OCI-LY7 (cell line): ENCODE data around the gene CNTN4. TPM values are rescaled to one million over a fixed set of nuclear protein-coding genes. Genes with fewer than 3 reads are reported as not detected.

Source experiments
- BruUV-seq: library from RNA; stranded (reverse); fragments of 400-500 nt; replicated peaks from 2 replicates; lab custom pipeline; 2021; lab: Mats Ljungman, UMichigan
- CTCF ChIA-PET: fragments of 300-600 bp; sonication (Branson Sonifier 250); formaldehyde crosslinking; loops from one replicate; lab custom pipeline; 2022; ENCODE audit warnings: antibody characterized with exemption; ENCODE audit not compliant: unreplicated experiment; lab: Charles Lee
- POLR2A ChIA-PET: fragments of 300-600 bp; sonication (Branson Sonifier 250); formaldehyde crosslinking; loops from one replicate; lab custom pipeline; 2022; ENCODE audit warnings: antibody characterized with exemption; lab: Charles Lee
- DNase-seq: peaks from one replicate; pipeline ENCODE4 v3.0.0-alpha.2; 2015; ENCODE audit warnings: low spot score
- H2AFZ ChIP-seq: fragments of 200-600 bp; sonication (generic), shearing (Covaris generic); 2 replicates; pipeline ENCODE4 v1.6.1; 2014; ENCODE audit warnings: mild to moderate bottlenecking, antibody characterized with exemption, low read length, moderate library complexity
- H3K27ac ChIP-seq: fragments of 200-600 bp; sonication (generic); 2 replicates; pipeline ENCODE4 v1.5.1; 2014; ENCODE audit warnings: mixed run types, low read depth, mild to moderate bottlenecking, moderate library complexity, low read length, inconsistent platforms; ENCODE audit not compliant: poor library complexity, severe bottlenecking
- H3K36me3 ChIP-seq: fragments of 200-600 bp; sonication (generic); 2 replicates; pipeline ENCODE4 v1.6.1; 2014; ENCODE audit warnings: mild to moderate bottlenecking, antibody characterized with exemption, low read length, moderate library complexity, mixed read lengths; ENCODE audit not compliant: insufficient read depth
- H3K4me1 ChIP-seq: fragments of 200-600 bp; sonication (generic); 2 replicates; pipeline ENCODE4 v1.5.1; 2014; ENCODE audit warnings: mild to moderate bottlenecking, low read length; ENCODE audit not compliant: insufficient read depth, poor library complexity, severe bottlenecking
- H3K4me2 ChIP-seq: fragments of 200-600 bp; sonication (generic); 2 replicates; pipeline ENCODE4 v1.6.1; 2014; ENCODE audit warnings: mild to moderate bottlenecking, low read length
- H3K4me3 ChIP-seq: fragments of 200-600 bp; sonication (generic); 2 replicates; pipeline ENCODE4 v1.5.1; 2014; ENCODE audit warnings: mild to moderate bottlenecking, low read depth, low read length; ENCODE audit not compliant: poor library complexity, severe bottlenecking
- H3K79me2 ChIP-seq: fragments of 200-600 bp; sonication (generic); 2 replicates; pipeline ENCODE4 v1.6.1; 2016; ENCODE audit warnings: low read depth, mild to moderate bottlenecking, low read length, moderate library complexity, mixed read lengths; ENCODE audit not compliant: insufficient read depth
- H3K9me2 ChIP-seq: fragments of 200-600 bp; sonication (generic); 2 replicates; pipeline ENCODE4 v1.6.1; 2016; ENCODE audit warnings: mild to moderate bottlenecking, low read length, mixed read lengths; ENCODE audit not compliant: insufficient read depth
- H3K9me3 ChIP-seq: fragments of 200-600 bp; sonication (generic); 2 replicates; pipeline ENCODE4 v1.6.1; 2014; ENCODE audit warnings: mild to moderate bottlenecking, mixed run types, low read length, mixed read lengths
- H4K20me1 ChIP-seq: fragments of 200-600 bp; sonication (generic); 2 replicates; pipeline ENCODE4 v1.6.1; 2014; ENCODE audit warnings: mild to moderate bottlenecking, antibody characterized with exemption, low read length, moderate library complexity, mixed read lengths; ENCODE audit not compliant: insufficient read depth
- CTCF ChIP-seq: fragments of 200-600 bp; sonication (generic); conservative IDR thresholded peaks from 2 replicates; pipeline ENCODE4 v1.5.1; 2014; ENCODE audit warnings: mild to moderate bottlenecking, antibody characterized with exemption, low read length, moderate library complexity, mixed read lengths
- EZH2phosphoT487 ChIP-seq: fragments of 200-600 bp; sonication (generic); IDR thresholded peaks from 2 replicates; pipeline ENCODE4 v1.6.1; 2018; ENCODE audit warnings: low read depth, borderline replicate concordance, mild to moderate bottlenecking, mixed run types, antibody characterized with exemption, low read length, moderate library complexity, mixed read lengths
- intact Hi-C: fragments of 100-400 bp; cut with micrococcal nuclease; formaldehyde crosslinking; loops from one replicate; pipeline ENCODE4 v1.10.0; 2022; ENCODE audit not compliant: unreplicated experiment
- total RNA-seq, 2 experiments: library from RNA; depleted of rRNA in 1 of 2; stranded (reverse); fragments of >200 nt in 1 of 2; shearing (Covaris generic) in 1 of 2; gene quantifications; 2 replicates each; pipeline ENCODE4 v1.2.3, GENCODE V29; 2014 to 2022

Gene CNTN4
- total RNA-seq, 2 experiments from 2014 or later: not detected

- DNase-seq: no peak
- no TSS peak for BruUV-seq
- no peaks in the 10 kb centered on the region for H3K79me2 ChIP-seq
Observed at GRCh38 chr3:2655229-2655701, 556.6 kb downstream of the CNTN4 start.

GRCh38 chr3:2656806-2657777 lies 558.4 kb downstream of the CNTN4 start:
- Histone ChIP-seq H2AFZ (no peak overlapping the region), H3K4me3 (no peak overlapping the region), H3K27ac (no peak overlapping the region), H3K4me2 (no peak overlapping the region), H4K20me1 (no peaks in the 10 kb centered on the region), H3K9me2 (no peaks in the 10 kb centered on the region), H3K4me1 (no peaks in the 10 kb centered on the region), H3K36me3 (no peaks in the 10 kb centered on the region), H3K9me3 (no peaks in the 10 kb centered on the region), H3K79me2 (no peaks in the 10 kb centered on the region)
- TF ChIP-seq EZH2phosphoT487 (no peak), CTCF (no peak)
- intact Hi-C loops: no loop called here
- POLR2A ChIA-PET: interaction anchor here (0.7 kb wide), 1 partner anchor 80 kb away, joined by 4 read pairs; no protein-coding TSS in a partner anchor
- no peak for DNase-seq
- CTCF ChIA-PET: no interaction called here
- BruUV-seq: no TSS peak

More at GRCh38 chr3:2655229-2655701, 556.6 kb downstream of the CNTN4 start:
- no peak overlapping the region for H3K27ac ChIP-seq
- H3K9me3 ChIP-seq: no peaks in the 10 kb centered on the region
- ChIA-PET POLR2A (interaction anchor here (0.7 kb wide), 1 partner anchor 93 kb away, joined by 3 read pairs; no protein-coding TSS in a partner anchor), CTCF (no interaction called here)
- TF ChIP-seq CTCF (no peak), EZH2phosphoT487 (no peak)
- no peaks in the 10 kb centered on the region for H3K9me2 ChIP-seq
- H3K4me3 ChIP-seq: no peak overlapping the region
- H3K4me1 ChIP-seq: no peaks in the 10 kb centered on the region
- no peak overlapping the region for H2AFZ ChIP-seq
- no peak overlapping the region for H3K4me2 ChIP-seq
- no peaks in the 10 kb centered on the region for H3K36me3 ChIP-seq
- H4K20me1 ChIP-seq: no peaks in the 10 kb centered on the region
- intact Hi-C loops: no loop called here

DNA sequence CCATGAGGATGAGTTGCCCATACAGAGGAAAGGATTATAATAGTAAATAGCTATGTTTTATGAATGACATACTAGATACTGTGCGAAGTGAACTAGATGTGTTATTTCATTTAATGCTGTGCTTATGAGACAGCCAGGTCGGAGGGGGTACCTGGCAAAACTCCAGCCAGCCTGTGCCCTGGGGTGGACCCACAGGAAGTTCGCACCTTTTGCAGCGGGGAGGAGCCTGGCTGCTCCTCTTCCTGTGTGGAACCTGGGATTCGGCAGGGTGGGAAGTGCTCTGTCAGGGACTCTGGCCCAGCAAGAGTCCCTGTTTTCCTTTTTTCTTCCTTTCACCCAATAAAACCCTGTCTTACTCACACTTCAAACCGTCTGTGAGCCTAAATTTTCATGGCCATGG lies 559.3 kb downstream of the CNTN4 start:
- H3K4me1 ChIP-seq: no peaks in the 10 kb centered on the region
- H3K27ac ChIP-seq: no peak overlapping the region
- H4K20me1 ChIP-seq: no peaks in the 10 kb centered on the region
- no TSS peak for BruUV-seq
- H3K79me2 ChIP-seq: no peaks in the 10 kb centered on the region
- intact Hi-C loops: no loop called here
- ChIA-PET POLR2A (no interaction called here), CTCF (no interaction called here)
- H2AFZ ChIP-seq: no peak overlapping the region
- no peak overlapping the region for H3K4me3 ChIP-seq
- H3K4me2 ChIP-seq: no peak overlapping the region
- no peaks in the 10 kb centered on the region for H3K9me2 ChIP-seq
- DNase-seq: no peak
- H3K9me3 ChIP-seq: no peaks in the 10 kb centered on the region
- TF ChIP-seq CTCF (no peak), EZH2phosphoT487 (no peak)
- H3K36me3 ChIP-seq: no peaks in the 10 kb centered on the region
